Measurements from ENCODE around the gene SPOPL. TPM values are rescaled to one million over a fixed set of nuclear protein-coding genes. Genes with fewer than 3 reads are reported as not detected.

SPOPL gene
- polyA plus RNA-seq, 2 of the 4 experiments (the other 2 are of a cell fraction) = 7.2 to 16.9 TPM

DNA sequence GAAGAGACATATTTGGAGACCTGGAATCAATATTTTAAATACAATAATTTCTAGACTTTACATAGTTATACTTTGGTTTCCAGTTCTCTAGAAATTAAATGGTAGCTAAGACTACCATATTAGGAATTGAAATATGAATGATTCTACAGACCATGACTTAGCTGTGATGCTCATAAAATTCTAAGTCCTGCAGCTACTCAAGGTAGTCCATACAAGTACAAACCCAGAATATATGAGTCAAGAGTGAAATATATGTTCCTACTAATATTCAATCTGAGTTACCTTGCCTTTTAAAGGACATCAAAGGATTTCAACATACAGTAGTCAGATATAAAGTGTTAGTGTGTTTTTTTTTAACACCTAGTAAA, 10.1 kb upstream of the SPOPL start:
- no peak for TF ChIP-seq JUN (IDR thresholded peaks at IDR 0.05)
- FAIRE-seq (no peak), DNase-seq (ENCODE audit: low read depth in 1 of 2, low spot score in 1 of 2) (no peak), ATAC-seq (no peak)
- H3K4me2 ChIP-seq = no peak overlapping the region
- H3K27ac ChIP-seq = no peak overlapping the region
- POLR2A ChIA-PET = no interaction called here
- CTCF ChIA-PET = no interaction called here
- H3K4me3 ChIP-seq = no peak overlapping the region
- no peaks in the 10 kb centered on the region for H3K9me3 ChIP-seq
- H3K4me1 ChIP-seq = no peaks in the 10 kb centered on the region

GRCh38 chr2:138492160-138492559, 9.4 kb upstream of the SPOPL start:
- POLR2A ChIA-PET = no interaction called here
- FAIRE-seq = no peak

More at GRCh38 chr2:138492160-138492559, 9.4 kb upstream of the SPOPL start:
- Histone ChIP-seq H3K4me3 (no peak overlapping the region), H3K4me1 (no peaks in the 10 kb centered on the region), H3K27ac (no peak overlapping the region), H3K9me3 (no peaks in the 10 kb centered on the region), H3K4me2 (no peak overlapping the region)
- TF ChIP-seq, protein P1, sequence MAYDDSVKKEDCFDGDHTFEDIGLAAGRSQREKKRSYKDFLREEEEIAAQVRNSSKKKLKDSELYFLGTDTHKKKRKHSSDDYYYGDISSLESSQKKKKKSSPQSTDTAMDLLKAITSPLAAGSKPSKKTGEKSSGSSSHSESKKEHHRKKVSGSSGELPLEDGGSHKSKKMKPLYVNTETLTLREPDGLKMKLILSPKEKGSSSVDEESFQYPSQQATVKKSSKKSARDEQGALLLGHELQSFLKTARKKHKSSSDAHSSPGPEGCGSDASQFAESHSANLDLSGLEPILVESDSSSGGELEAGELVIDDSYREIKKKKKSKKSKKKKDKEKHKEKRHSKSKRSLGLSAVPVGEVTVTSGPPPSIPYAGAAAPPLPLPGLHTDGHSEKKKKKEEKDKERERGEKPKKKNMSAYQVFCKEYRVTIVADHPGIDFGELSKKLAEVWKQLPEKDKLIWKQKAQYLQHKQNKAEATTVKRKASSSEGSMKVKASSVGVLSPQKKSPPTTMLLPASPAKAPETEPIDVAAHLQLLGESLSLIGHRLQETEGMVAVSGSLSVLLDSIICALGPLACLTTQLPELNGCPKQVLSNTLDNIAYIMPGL (CRISPR knock-in tag; IDR thresholded peaks at IDR 0.05; ENCODE audit: borderline replicate concordance) = no peak
- TF ChIP-seq, protein P2, sequence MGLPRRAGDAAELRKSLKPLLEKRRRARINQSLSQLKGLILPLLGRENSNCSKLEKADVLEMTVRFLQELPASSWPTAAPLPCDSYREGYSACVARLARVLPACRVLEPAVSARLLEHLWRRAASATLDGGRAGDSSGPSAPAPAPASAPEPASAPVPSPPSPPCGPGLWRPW (IDR thresholded peaks at IDR 0.05) = no peak
- no peak for TF ChIP-seq POLR2AphosphoS2 (conservative IDR thresholded peaks at IDR 0.05; ENCODE audit: low read length)
- no peak for TF ChIP-seq RCOR1 (IDR thresholded peaks at IDR 0.05; ENCODE audit: low read depth, low read length)
- no peak for TF ChIP-seq GATA3 (IDR thresholded peaks at IDR 0.05; ENCODE audit: borderline replicate concordance)
- TF ChIP-seq EHMT2 (IDR thresholded peaks at IDR 0.05; ENCODE audit: low read depth) = no peak
- TF ChIP-seq USF2 (IDR thresholded peaks at IDR 0.05) = no peak
- no peak for TF ChIP-seq JUNB (IDR thresholded peaks at IDR 0.05)
- no peak for TF ChIP-seq FOSL2 (IDR thresholded peaks at IDR 0.05)
- no peak for TF ChIP-seq FOSL2 (CRISPR knock-in tag; IDR thresholded peaks at IDR 0.05)
- no peak for TF ChIP-seq REST (IDR thresholded peaks at IDR 0.05)
- no peak for TF ChIP-seq MAX (IDR thresholded peaks at IDR 0.05)
- TF ChIP-seq ESRRA (IDR thresholded peaks at IDR 0.05; ENCODE audit: borderline replicate concordance, low read length) = no peak
- no peak for TF ChIP-seq PHF8 (IDR thresholded peaks at IDR 0.05; ENCODE audit: borderline replicate concordance, low read depth)
- TF ChIP-seq ZC3H11A (IDR thresholded peaks at IDR 0.05) = no peak
- CTCF ChIA-PET = interaction anchor here (0.7 kb wide), 1 partner anchor 48 kb away, joined by 3 read pairs; no protein-coding TSS in a partner anchor
- WGBS (ENCODE audit: missing lambda C conversion rate) = 75% methylated on average over 2 of the region's 2 CpGs
- DNase-seq (ENCODE audit: low read depth in 1 of 2, low spot score in 1 of 2) (no peak), ATAC-seq (no peak)
